HG03196 (cell line): ENCODE data around the gene ACIN1.
A peak's percentile ranks its signal among the peaks of the same experiment; 100 is the strongest.

Experiments
- ATAC-seq: cut with Tn5 transposase; IDR thresholded peaks from one replicate; pipeline ENCODE4 v1.9.1; 2021; ENCODE audit not compliant: unreplicated experiment

Gene ACIN1

GRCh38 chr14:23105348-23105824 is 10.4 kb upstream of the ACIN1 start:
- ATAC-seq = no peak

DNA sequence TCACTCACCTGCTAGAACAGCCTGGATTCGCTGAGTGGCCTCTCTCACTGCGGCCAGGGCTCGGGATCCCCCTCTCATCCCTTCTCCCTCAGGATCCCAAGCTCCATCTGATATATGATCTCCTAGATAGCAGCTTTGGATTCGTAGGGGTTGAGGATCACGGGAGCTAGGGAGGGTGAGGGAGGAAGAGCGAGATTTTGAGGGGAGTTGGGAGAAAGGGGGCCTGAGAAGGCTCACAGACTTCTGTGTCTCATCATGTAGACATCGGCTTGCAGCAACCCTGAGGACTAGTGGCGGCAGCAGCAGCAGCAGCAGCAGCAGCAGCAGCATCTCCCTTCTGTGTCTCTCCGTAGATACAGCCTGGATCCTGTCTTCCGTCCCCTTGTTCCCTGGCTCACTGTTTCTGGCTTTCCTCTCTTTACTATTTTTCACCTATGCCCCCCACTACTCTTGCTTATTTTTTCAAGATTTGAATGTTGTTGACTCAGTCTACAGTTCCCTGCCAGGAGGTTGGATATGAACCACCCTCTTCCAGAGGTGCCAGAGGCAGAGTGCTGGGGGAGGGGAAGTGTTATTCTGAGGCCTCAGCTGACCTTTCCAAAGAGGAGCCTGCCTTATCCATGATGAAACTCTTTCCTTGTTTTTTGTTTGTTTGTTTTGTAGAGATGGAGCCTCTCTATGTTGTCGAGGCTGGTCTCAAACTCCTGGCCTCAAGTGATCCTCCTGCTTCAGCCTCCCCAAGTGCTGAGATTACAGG is 9.8 kb upstream of the ACIN1 start, which contains the start of gene CIROP:
Gene CIROP (minus strand): TSS at position 399 of the 757 bp plus-strand sequence. CDS start 69 bp downstream, at position 330.
- ATAC-seq = no peak

GRCh38 chr14:23104070-23104590 is 9.2 kb upstream of the ACIN1 start:
- ATAC-seq = no peak

DNA sequence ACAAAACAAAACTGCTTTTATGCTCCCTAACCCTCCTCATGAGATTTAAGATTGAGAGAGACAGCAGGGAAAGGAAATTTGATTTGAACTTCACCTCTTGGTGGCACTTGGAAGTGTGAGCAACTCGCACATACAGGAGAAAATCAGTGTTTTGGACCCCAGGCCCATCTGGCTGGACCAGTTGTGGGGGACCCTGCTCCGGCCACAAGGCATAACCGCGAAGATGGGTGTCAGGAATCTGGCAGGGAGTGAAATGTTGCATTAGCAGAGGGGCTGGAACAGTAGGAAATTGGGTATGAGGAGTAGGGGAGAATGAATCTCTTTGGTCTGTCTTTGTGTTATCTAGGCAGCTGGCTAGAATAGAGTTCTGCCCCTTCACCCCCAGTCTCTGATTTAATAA is 8.6 kb upstream of the ACIN1 start:
- ATAC-seq = no peak

DNA sequence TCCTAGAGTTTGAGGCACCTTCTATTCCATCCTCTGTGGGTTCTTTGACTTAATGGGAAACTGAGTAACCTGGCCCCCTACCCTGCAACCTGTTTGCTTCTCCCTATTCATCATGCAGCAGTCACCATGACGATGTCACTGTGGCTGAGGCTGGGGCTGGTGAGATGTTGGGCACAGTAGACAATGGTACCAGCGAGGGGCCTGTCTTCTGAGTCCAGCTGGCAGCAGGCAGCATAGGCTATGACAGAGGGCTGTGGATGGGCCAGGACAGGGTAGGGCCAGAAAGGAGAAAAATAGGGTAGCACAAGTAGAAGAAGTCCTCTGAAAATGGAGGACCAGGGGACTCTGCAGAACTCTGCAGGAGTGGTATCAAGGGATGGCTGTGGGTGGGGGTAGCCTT is 7.9 kb upstream of the ACIN1 start:
- ATAC-seq = no peak

DNA sequence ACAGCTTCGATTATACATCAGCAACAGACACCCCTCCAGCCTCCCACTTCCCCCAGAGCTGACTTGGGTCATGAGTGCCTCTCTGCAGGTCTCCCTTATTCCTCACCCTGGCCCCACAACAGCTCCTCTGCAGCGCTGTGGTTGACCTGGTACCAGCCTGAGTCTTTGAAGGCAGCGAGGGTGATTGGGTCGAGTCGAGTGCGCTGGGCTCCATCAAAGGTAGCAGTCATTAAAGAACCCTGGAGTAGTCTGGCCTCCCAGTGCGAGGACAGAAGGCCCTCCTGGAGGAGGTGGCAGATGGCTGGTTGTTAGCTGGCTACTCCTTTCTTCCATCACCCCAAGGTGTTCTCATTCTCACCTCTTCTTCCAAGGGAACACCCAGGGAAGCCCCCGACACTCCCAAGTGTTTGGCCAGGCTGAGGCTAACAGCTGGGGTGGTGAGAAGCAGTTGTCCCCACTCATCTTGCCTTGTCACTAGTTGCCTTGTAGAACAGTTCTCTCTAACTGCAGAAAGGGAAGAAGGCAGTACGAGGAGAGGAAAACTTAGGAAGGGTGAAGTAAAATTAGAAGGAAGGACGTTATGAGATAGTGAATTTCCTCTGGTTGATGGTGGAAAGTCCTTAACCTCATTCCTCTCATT is 7.2 kb upstream of the ACIN1 start:
- ATAC-seq = no peak

- no peak for ATAC-seq
Observed at GRCh38 chr14:23101213-23101970, 6.5 kb upstream of the ACIN1 start.

DNA sequence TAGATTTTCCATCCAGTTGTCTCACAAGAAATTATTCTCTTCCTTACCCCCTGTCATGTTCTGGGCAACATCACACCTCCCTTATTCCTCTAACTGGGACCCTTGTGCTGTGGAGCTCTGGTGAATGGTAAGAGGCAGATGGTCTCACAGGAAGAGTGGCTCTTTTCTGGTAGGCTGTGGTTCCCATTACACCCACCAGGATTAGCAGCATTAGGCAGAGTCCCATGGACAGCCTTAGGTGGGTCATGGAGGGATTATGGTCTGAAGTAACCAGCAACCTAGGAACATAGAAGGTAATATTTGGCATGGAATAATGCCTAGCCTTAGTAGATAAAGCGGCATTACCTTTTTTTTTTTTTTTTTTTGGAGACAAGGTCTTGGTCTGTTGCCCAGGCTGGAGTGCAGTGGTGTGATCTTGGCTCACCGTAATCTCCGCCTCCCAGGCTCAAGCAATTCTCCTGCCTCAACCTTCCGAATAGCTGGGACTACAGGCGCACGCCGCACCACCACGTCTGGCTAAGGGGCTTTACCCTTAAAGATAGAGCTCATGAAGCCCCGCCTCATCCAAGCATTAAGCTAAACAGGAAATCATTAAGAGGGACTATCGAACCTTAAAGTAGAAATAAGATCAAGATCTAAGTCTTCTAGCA is 4.4 kb upstream of the ACIN1 start:
- ATAC-seq = no peak

- no peak for ATAC-seq
Observed at GRCh38 chr14:23097786-23098185, 2.9 kb upstream of the ACIN1 start.

DNA sequence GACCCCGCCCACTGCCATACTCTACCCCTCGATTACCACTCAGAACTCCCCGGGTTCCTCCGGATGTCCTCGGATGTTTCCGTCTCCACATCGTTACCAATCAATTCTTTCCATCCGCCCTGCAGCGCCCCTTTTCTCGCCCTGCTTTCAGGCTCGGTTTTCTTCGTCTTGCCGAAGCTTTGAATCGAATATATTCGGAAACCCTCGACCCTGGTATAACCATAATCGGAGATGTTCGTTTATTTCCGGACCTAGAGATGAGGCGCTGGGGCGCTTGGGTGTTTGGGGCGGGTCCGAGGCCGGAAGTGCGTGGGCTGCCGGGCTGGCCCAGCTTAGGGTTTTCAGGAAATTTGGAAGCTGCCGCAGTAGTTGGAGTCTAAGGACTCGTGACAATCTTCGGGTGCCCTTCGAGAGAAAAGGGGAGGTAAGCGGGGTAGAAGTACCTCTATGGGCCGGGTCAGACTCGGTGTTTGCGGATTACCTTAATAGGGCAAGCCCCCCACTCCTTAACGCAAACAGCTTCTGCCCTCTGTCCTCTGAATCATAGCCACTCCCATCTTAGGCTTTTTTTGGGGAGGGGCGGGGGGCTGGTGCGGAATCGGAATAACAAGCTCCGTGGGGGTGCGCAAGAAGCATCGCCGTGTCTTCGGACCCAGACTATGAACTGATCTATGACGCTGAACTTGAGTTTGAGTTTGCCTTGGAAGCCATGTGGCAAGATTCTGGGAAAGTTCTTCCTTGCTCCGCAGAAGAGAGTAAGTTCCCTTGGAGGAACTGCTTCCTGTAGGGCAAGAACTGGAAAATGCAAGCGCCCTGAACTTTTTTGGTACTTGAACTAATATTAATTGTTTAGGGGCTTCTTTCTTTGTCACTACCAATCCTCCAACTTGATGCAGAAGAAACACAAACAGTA is 516 bp upstream of the ACIN1 start, which contains the start of gene C14orf119:
Gene C14orf119 (plus strand): TSS at position 310 of the 913 bp plus-strand sequence. CDS start 2,154 bp downstream, outside the sequence.
- peak; percentile 84 for ATAC-seq

- no peak for ATAC-seq
Observed at GRCh38 chr14:23093991-23094665, 808 bp downstream of the ACIN1 start.

- no peak for ATAC-seq
Observed at GRCh38 chr14:23093526-23093925, 1.4 kb downstream of the ACIN1 start.

- no peak for ATAC-seq
Observed at GRCh38 chr14:23093104-23093503, 1.8 kb downstream of the ACIN1 start.

GRCh38 chr14:23091294-23092225 is 3.4 kb downstream of the ACIN1 start:
- no peak for ATAC-seq

DNA sequence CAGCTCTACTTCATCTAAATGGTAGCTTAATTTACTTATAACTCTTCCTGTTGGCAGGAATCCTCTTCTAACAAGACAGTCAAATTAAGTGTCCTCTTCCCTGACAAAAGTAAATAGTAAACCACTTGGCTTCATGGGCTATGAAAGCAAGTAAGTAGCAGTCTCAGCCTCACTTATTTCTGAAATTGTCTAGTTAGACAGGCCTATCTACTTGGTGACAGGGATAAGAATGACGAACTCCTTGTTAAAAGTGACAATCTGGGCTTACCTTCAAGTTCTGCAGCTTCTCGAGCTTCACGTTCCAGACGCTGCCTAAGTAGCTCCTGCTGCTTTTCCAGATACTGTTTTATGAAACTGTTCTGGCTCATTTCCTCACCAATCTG is 4.7 kb downstream of the ACIN1 start:
- no peak for ATAC-seq

GRCh38 chr14:23089498-23090253 is 5.3 kb downstream of the ACIN1 start:
- ATAC-seq = no peak

- ATAC-seq = no peak
Observed at GRCh38 chr14:23086565-23086964, 8.4 kb downstream of the ACIN1 start.
